ENCODE data around the gene ZNF620.

GRCh38 chr3:40487172-40487571 is 18.7 kb upstream of the ZNF620 start:
- TF ChIP-seq CTCF (IDR thresholded peaks at IDR 0.05) (no peak), ZFX (IDR thresholded peaks at IDR 0.05; ENCODE audit: borderline replicate concordance) (no peak)

All from 22Rv1 (cell line).